HUES6 (cell line): ENCODE measurements around the gene GRIP2.

Source experiments
- H3K27ac ChIP-seq: 2 replicates; pipeline ENCODE4 v1.7.0; 2013; ENCODE audit warnings: low read depth, mild to moderate bottlenecking, low read length, inconsistent platforms
- H3K27me3 ChIP-seq: 2 replicates; pipeline ENCODE4 v1.6.1; 2013; ENCODE audit warnings: low read length; ENCODE audit not compliant: control insufficient read depth, insufficient read depth
- H3K36me3 ChIP-seq: 2 replicates; pipeline ENCODE4 v1.6.1; 2013; ENCODE audit warnings: low read length; ENCODE audit not compliant: control insufficient read depth, insufficient read depth
- H3K4me1 ChIP-seq: 2 replicates; pipeline ENCODE4 v1.6.1; 2013; ENCODE audit warnings: low read length; ENCODE audit not compliant: control insufficient read depth, insufficient read depth
- H3K4me3 ChIP-seq: 2 replicates; pipeline ENCODE4 v1.5.1; 2013; ENCODE audit warnings: low read depth, low read length
- H3K9ac ChIP-seq: one replicate; pipeline ENCODE4 v1.6.1; 2013; ENCODE audit warnings: mild to moderate bottlenecking, low read length
- H3K9me3 ChIP-seq: 2 replicates; pipeline ENCODE4 v1.6.1; 2013; ENCODE audit warnings: low read depth, low read length; ENCODE audit not compliant: control insufficient read depth, insufficient read depth

Gene GRIP2

GRCh38 chr3:14539384-14539741, 779 bp downstream of the GRIP2 start:
- H3K27me3 ChIP-seq, result no peaks in the 10 kb centered on the region
- peaks cover 36% of the 10 kb centered on the region for H3K4me1 ChIP-seq
- H3K4me3 ChIP-seq, result no peak overlapping the region
- H3K27ac ChIP-seq, result no peak overlapping the region
- no peaks in the 10 kb centered on the region for H3K36me3 ChIP-seq
- no peak overlapping the region for H3K9ac ChIP-seq
- H3K9me3 ChIP-seq, result no peaks in the 10 kb centered on the region

- no peaks in the 10 kb centered on the region for H3K36me3 ChIP-seq
Measured at GRCh38 chr3:14538451-14539088, 1.6 kb downstream of the GRIP2 start.

GRCh38 chr3:14537590-14538450, 2.3 kb downstream of the GRIP2 start:
- Histone ChIP-seq H3K36me3 (no peaks in the 10 kb centered on the region), H3K4me3 (no peak overlapping the region), H3K9me3 (no peaks in the 10 kb centered on the region), H3K4me1 (peaks cover 52% of the 10 kb centered on the region), H3K9ac (peak overlapping the region; percentile 12), H3K27me3 (no peaks in the 10 kb centered on the region), H3K27ac (no peak overlapping the region)

More at GRCh38 chr3:14538451-14539088, 1.6 kb downstream of the GRIP2 start:
- Histone ChIP-seq H3K4me3 (no peak overlapping the region), H3K4me1 (peaks cover 44% of the 10 kb centered on the region), H3K9me3 (no peaks in the 10 kb centered on the region), H3K27ac (no peak overlapping the region), H3K9ac (no peak overlapping the region), H3K27me3 (no peaks in the 10 kb centered on the region)

GRCh38 chr3:14536837-14537589, 3.1 kb downstream of the GRIP2 start:
- Histone ChIP-seq H3K27me3 (no peaks in the 10 kb centered on the region), H3K4me3 (no peak overlapping the region), H3K4me1 (peaks cover 58% of the 10 kb centered on the region), H3K9ac (no peak overlapping the region), H3K36me3 (no peaks in the 10 kb centered on the region), H3K27ac (no peak overlapping the region), H3K9me3 (no peaks in the 10 kb centered on the region)

- peaks cover 63% of the 10 kb centered on the region for H3K4me1 ChIP-seq
- H3K27me3 ChIP-seq, result no peaks in the 10 kb centered on the region
- H3K27ac ChIP-seq, result no peak overlapping the region
Measured at GRCh38 chr3:14536055-14536815, 3.9 kb downstream of the GRIP2 start.

GRCh38 chr3:14535616-14536015, 4.5 kb downstream of the GRIP2 start:
- Histone ChIP-seq H3K27me3 (no peaks in the 10 kb centered on the region), H3K36me3 (no peaks in the 10 kb centered on the region), H3K27ac (no peak overlapping the region), H3K4me3 (no peak overlapping the region), H3K4me1 (peaks cover 59% of the 10 kb centered on the region), H3K9me3 (no peaks in the 10 kb centered on the region), H3K9ac (no peak overlapping the region)

More at GRCh38 chr3:14536055-14536815, 3.9 kb downstream of the GRIP2 start:
- Histone ChIP-seq H3K9me3 (no peaks in the 10 kb centered on the region), H3K9ac (no peak overlapping the region), H3K4me3 (no peak overlapping the region), H3K36me3 (no peaks in the 10 kb centered on the region)

GRCh38 chr3:14534516-14535191, 5.5 kb downstream of the GRIP2 start:
- Histone ChIP-seq H3K27me3 (no peaks in the 10 kb centered on the region), H3K4me1 (peaks cover 53% of the 10 kb centered on the region), H3K27ac (no peak overlapping the region), H3K4me3 (peak overlapping the region; percentile 13; the same call in 1 of the 2 replicates), H3K9me3 (0 out of 2 replicates have a peak, but pooled peaks cover 4% of the 10 kb centered on the region), H3K9ac (no peak overlapping the region), H3K36me3 (no peaks in the 10 kb centered on the region)

GRCh38 chr3:14533457-14533958, 6.6 kb downstream of the GRIP2 start:
- H3K27ac ChIP-seq, result no peak overlapping the region
- H3K4me3 ChIP-seq, result no peak overlapping the region
- no peaks in the 10 kb centered on the region for H3K27me3 ChIP-seq
- H3K9me3 ChIP-seq, result 0 out of 2 replicates have a peak, but pooled peaks cover 4% of the 10 kb centered on the region
- H3K9ac ChIP-seq, result no peak overlapping the region
- peaks cover 53% of the 10 kb centered on the region for H3K4me1 ChIP-seq
- no peaks in the 10 kb centered on the region for H3K36me3 ChIP-seq

- Histone ChIP-seq H3K4me1 (peaks cover 51% of the 10 kb centered on the region), H3K27me3 (no peaks in the 10 kb centered on the region), H3K9me3 (0 out of 2 replicates have a peak, but pooled peaks cover 4% of the 10 kb centered on the region), H3K36me3 (no peaks in the 10 kb centered on the region), H3K27ac (no peak overlapping the region), H3K4me3 (no peak overlapping the region), H3K9ac (no peak overlapping the region)
Measured at GRCh38 chr3:14532691-14533456, 7.3 kb downstream of the GRIP2 start.
